A673 (cell line): ENCODE results near the gene YTHDC2. TPM values are rescaled to one million over a fixed set of nuclear protein-coding genes. Genes with fewer than 3 reads are reported as not detected.

Experiments
- BruUV-seq: library from RNA; stranded (reverse); fragments of 400-500 nt; replicated peaks from 2 replicates; lab custom pipeline; 2021; lab: Mats Ljungman, UMichigan
- CTCF ChIA-PET: fragments of 300-600 bp; sonication (Branson Sonifier 250); formaldehyde crosslinking; loops from one replicate; lab custom pipeline; 2022; ENCODE audit warnings: antibody characterized with exemption; lab: Charles Lee
- POLR2A ChIA-PET: fragments of 300-600 bp; sonication (Branson Sonifier 250); formaldehyde crosslinking; loops from one replicate; lab custom pipeline; 2022; ENCODE audit warnings: antibody characterized with exemption; ENCODE audit not compliant: low non-redundant PET; lab: Charles Lee
- DNase-seq: peaks from one replicate; pipeline ENCODE4 v3.0.0-alpha.2; 2015; ENCODE audit warnings: low spot score
- H3K27ac ChIP-seq: fragments of 200-600 bp; sonication (generic); 2 replicates; pipeline ENCODE4 v1.5.1; 2016; ENCODE audit warnings: mixed run types, low read depth, mild to moderate bottlenecking, mixed read lengths, antibody characterized with exemption, low read length; ENCODE audit not compliant: poor library complexity, severe bottlenecking
- H3K27me3 ChIP-seq: fragments of 200-600 bp; sonication (generic); replicated peaks from 2 replicates; pipeline ENCODE4 v1.6.1; 2017; ENCODE audit warnings: mixed run types, low read depth, mild to moderate bottlenecking, mixed read lengths, antibody characterized with exemption, low read length; ENCODE audit not compliant: insufficient read depth, poor library complexity
- H3K36me3 ChIP-seq: fragments of 200-600 bp; sonication (generic); 2 replicates; pipeline ENCODE4 v1.6.1; 2016; ENCODE audit warnings: mixed run types, mild to moderate bottlenecking, mixed read lengths, antibody characterized with exemption, low read length; ENCODE audit not compliant: insufficient read depth, poor library complexity, severe bottlenecking
- H3K4me1 ChIP-seq: fragments of 200-600 bp; sonication (generic); 2 replicates; pipeline ENCODE4 v1.6.1; 2017; ENCODE audit warnings: mixed run types, mild to moderate bottlenecking, mixed read lengths, antibody characterized with exemption, low read length; ENCODE audit not compliant: insufficient read depth, poor library complexity, severe bottlenecking
- H3K4me3 ChIP-seq: fragments of 200-600 bp; sonication (generic); 2 replicates; pipeline ENCODE4 v1.5.1; 2016; ENCODE audit warnings: low read depth, mixed run types, mild to moderate bottlenecking, mixed read lengths, low read length; ENCODE audit not compliant: poor library complexity, severe bottlenecking
- H3K9me3 ChIP-seq: fragments of 200-600 bp; sonication (generic); 2 replicates; pipeline ENCODE4 v1.6.1; 2016; ENCODE audit warnings: mixed run types, low read depth, mild to moderate bottlenecking, mixed read lengths, antibody characterized with exemption, low read length; ENCODE audit not compliant: poor library complexity, severe bottlenecking
- CTCF ChIP-seq: fragments of 300-800, 200-600 bp; sonication (generic); conservative IDR thresholded peaks from 2 replicates; pipeline ENCODE4 v1.5.1; 2017; ENCODE audit warnings: low read depth, mild to moderate bottlenecking, antibody characterized with exemption, low read length, moderate library complexity, mixed read lengths
- EZH2 ChIP-seq: fragments of 200-600 bp; sonication (generic); IDR thresholded peaks from 2 replicates; pipeline ENCODE4 v1.6.1; 2017; ENCODE audit warnings: borderline replicate concordance, low read depth, mild to moderate bottlenecking, mixed read lengths, antibody characterized with exemption, low read length; ENCODE audit not compliant: poor library complexity, severe bottlenecking
- intact Hi-C: fragments of 100-400 bp; cut with micrococcal nuclease; formaldehyde crosslinking; loops from one replicate; pipeline ENCODE4 v1.10.0; 2022; ENCODE audit not compliant: unreplicated experiment
- total RNA-seq: library from RNA; stranded (reverse); gene quantifications from 2 replicates; pipeline ENCODE4 v1.2.3, GENCODE V29; 2021

Gene YTHDC2
- total RNA-seq, 1 experiment from 2014 or later: 24.3 TPM

- DNase-seq: no peak
- Histone ChIP-seq H3K27me3 (peaks cover 15% of the 10 kb centered on the region), H3K36me3 (no peaks in the 10 kb centered on the region), H3K4me3 (no peak overlapping the region), H3K9me3 (no peaks in the 10 kb centered on the region), H3K27ac (no peak overlapping the region), H3K4me1 (no peaks in the 10 kb centered on the region)
- CTCF ChIA-PET: no interaction called here
- BruUV-seq: no TSS peak
- no peak for TF ChIP-seq CTCF
- no peak for TF ChIP-seq EZH2
- POLR2A ChIA-PET: no interaction called here
- intact Hi-C loops: no loop called here
Measured at GRCh38 chr5:113502073-113502472, 11.4 kb upstream of the YTHDC2 start.

GRCh38 chr5:113503146-113503545 lies 10.3 kb upstream of the YTHDC2 start:
- Histone ChIP-seq H3K36me3 (no peaks in the 10 kb centered on the region), H3K27ac (no peak overlapping the region), H3K4me3 (no peak overlapping the region), H3K4me1 (no peaks in the 10 kb centered on the region), H3K27me3 (peaks cover 15% of the 10 kb centered on the region), H3K9me3 (no peaks in the 10 kb centered on the region)
- intact Hi-C loops: no loop called here
- TF ChIP-seq CTCF (no peak), EZH2 (no peak)
- ChIA-PET POLR2A (no interaction called here), CTCF (no interaction called here)
- no TSS peak for BruUV-seq
- DNase-seq: no peak

GRCh38 chr5:113505181-113505580 lies 8.3 kb upstream of the YTHDC2 start:
- POLR2A ChIA-PET: no interaction called here
- intact Hi-C loops: no loop called here

More at GRCh38 chr5:113505181-113505580, 8.3 kb upstream of the YTHDC2 start:
- H3K27ac ChIP-seq: no peak overlapping the region
- CTCF ChIA-PET: no interaction called here
- H3K36me3 ChIP-seq: no peaks in the 10 kb centered on the region
- H3K4me3 ChIP-seq: no peak overlapping the region
- no peaks in the 10 kb centered on the region for H3K4me1 ChIP-seq
- BruUV-seq: no TSS peak
- peaks cover 10% of the 10 kb centered on the region for H3K27me3 ChIP-seq
- DNase-seq: no peak
- TF ChIP-seq EZH2: no peak
- TF ChIP-seq CTCF: no peak
- no peaks in the 10 kb centered on the region for H3K9me3 ChIP-seq
